ENCODE results near the gene PDGFB.

GRCh38 chr22:39276440-39277141 is 31.8 kb upstream of the PDGFB start:
- TF ChIP-seq CTCF (conservative IDR thresholded peaks at IDR 0.05; ENCODE audit: low read depth, low read length) (no peak), MXI1 (IDR thresholded peaks at IDR 0.05; ENCODE audit: borderline replicate concordance, low read depth, low read length) (no peak), POLR2A (IDR thresholded peaks at IDR 0.05; ENCODE audit: low read depth, low read length) (no peak), USF2 (IDR thresholded peaks at IDR 0.05; ENCODE audit: low read depth, low read length) (no peak), FOS (IDR thresholded peaks at IDR 0.05; ENCODE audit: low read depth, low read length) (no peak), RAD21 (IDR thresholded peaks at IDR 0.05; ENCODE audit: low read length) (no peak), ELK1 (IDR thresholded peaks at IDR 0.05; ENCODE audit: borderline replicate concordance, low read depth, low read length) (no peak), CHD1 (IDR thresholded peaks at IDR 0.05; ENCODE audit: low read depth, low read length) (no peak)

All from IMR-90 (cell line).